ENCODE data around the gene MYO19.
"Not testable (repeated sequence)": the region's sequence is repeated elsewhere in the genome, so short reads cannot be mapped to it uniquely, and the experiment has no call there.

MYO19 gene

GRCh38 chr17:36461330-36462110 lies 73.1 kb downstream of the MYO19 start:
- DNase-seq, result no peak

DNA sequence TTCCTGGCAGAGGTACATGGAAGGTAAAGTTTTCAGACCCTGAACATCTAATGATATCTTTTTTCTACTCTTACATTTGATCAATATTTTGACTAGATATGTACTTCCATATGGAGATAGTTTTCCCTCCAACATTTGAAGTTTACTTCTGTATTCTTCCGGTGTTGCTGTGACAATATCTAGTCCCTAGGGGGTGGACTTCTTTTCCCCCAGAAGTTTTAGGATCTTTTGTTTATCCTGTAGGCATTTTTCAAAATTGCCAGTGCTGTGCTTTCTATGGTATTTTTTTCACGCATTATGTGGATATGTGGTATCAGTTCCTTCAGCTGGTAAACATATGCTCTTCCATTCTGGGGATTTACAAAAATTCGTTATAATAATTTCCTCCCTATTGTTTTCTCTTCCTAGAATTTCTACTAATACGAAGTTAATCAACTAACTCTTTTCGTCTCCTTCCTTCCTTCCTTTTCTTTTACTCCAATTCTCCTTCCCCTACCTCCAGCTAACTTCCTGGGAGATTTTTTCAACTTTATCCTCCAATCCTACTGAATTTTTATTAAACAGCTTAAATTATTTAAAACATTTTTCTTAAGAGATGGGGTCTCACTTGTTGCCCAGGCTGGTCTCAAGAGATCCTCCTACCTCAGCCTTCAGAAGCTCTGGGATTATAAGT lies 74.3 kb downstream of the MYO19 start:
- no peak for DNase-seq

DNA sequence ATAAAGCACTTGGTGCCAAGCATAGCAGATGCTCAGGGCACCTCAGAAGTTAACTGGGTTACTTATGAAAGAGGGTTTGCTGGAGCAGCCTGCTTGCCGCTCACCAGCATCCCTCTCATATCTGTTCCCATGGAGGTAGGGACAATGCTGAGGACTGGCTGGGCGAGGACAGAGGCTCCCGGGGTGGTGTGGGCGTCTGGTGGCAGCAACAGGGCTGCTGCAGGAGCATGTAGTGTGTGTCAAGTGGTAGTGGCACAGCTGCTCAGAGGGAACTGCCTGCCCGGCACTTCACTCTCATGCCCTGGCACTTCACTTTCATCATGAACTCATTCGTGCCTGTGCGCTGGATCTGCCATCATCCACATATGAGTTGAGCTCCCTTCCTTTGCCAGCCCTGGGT lies 75.1 kb downstream of the MYO19 start:
- DNase-seq, result no peak

DNA sequence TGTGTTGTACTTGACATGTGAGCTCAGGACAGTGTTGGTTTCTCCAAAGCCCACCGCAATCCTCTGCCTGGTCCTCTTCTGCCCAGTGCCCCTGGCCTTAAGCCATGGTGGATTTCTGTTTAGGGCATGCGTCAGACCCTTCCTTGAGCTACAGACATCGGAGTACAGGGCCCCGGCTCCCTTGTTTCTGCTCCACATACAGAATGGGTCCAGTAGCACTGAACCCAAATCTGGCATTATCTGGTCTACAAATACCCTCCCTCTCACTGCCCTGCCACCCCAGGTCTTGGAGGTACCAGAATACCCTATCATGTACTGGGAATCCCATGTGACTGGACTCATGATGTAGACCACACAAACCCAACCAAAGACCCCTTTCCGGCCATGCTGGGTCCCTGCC lies 75.6 kb downstream of the MYO19 start:
- DNase-seq, result no peak

- DNase-seq, result not testable (repeated sequence)
Observed at GRCh38 chr17:36457701-36458100, 77.0 kb downstream of the MYO19 start.

DNA sequence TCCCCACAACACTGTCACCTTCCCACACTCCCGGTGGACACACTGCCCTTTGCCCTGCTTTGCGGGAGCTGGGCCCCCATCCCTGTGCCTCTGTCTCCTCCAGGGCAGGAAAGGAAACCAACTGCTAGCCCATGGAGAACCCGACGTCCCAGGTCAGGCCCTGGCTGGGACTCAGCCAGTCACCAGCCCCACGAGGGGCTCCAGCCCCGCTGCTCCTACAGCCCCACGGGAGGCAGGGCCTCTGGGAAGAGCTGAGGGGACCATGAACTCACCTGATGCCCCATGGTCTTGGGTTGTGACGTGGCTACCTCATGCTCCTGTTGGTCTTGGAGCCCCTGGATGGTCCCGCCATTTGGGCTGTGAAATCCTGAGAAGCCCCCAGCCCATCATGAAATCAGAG lies 81.8 kb downstream of the MYO19 start:
- DNase-seq, result not testable (repeated sequence)

DNA sequence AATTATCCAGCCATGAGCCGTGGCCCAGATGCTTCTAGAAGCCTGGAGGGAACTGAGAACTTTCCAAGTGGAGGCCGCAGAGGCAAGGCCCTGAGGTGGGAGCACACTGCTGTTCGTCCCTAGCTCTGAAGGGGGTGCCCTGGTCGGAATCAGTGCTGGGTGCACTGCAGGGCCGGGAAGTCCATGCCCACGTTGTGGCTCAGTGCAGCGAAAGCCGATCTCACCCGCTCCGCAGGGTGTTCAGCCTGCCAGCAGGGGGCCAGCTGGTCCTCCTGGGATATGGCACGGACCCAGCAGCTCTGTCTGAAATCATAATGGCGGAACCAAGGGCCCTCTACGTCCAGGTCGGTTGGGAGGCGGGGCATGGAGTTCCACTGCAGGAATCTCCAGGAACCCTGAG lies 84.7 kb downstream of the MYO19 start:
- DNase-seq, result not testable (repeated sequence)
